ENCODE measurements around the gene KAZN.

The KAZN gene

DNA sequence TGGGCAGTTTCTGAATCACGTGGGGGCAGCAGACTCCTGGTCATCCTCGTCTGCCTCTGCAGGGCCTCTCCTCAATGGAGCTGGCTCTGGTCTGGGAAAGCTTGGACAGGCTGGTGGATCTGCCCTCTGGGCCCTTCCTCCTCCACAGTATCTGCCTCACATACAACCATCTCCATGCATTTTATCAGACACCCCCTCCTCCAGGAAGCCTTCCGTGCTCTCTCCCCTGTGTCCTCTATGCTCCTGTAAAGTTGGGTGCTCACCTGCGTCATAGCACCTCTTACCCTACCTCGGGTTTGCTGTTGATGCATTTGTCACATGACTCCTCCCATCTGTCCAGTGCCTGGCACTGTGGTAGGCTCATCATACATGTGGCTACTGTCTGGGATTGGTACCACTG is 459.3 kb downstream of the KAZN start:
- DNase-seq (ENCODE audit: low read depth in 2 of 2), result no peak

DNA sequence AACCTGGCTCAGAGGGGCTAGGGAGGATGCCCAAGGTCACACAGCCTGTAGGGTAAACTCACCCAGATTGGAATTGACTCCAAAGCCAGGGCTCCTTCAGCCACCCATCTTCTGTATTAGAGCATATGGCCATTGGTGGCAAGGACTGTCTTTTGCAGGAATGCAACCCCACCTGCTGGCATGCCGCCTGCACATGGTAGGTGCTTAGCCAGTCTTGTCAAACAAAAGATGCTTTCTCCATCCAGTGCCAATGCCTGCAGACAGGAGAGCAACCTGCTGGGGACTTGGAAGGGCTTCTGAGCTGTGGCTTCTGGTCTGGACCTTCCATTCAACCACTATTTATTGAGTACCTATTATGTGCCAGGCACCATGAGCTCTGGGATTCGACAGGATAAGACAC is 459.8 kb downstream of the KAZN start:
- no peak for DNase-seq (ENCODE audit: low read depth in 2 of 2)

DNA sequence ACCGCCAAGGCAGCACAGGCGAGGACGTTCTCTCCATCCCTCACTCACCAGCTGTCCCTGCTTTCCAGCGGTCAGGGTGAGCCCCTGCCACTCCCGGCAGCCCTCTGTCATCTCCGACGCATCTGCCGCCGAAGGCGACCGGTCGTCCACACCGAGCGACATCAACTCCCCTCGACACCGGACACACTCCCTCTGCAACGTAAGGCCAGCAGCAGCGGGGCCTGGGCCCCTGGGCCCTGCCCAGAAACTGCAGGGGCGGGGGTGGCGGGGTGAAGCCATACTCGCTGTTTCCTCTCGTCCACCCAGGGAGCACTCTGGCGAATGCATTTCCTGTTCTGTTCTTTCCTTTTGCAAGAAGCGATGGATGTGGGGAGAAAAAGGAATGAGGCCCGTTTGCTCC is 461.6 kb downstream of the KAZN start:
- DNase-seq (ENCODE audit: low read depth in 2 of 2), result no peak

DNA sequence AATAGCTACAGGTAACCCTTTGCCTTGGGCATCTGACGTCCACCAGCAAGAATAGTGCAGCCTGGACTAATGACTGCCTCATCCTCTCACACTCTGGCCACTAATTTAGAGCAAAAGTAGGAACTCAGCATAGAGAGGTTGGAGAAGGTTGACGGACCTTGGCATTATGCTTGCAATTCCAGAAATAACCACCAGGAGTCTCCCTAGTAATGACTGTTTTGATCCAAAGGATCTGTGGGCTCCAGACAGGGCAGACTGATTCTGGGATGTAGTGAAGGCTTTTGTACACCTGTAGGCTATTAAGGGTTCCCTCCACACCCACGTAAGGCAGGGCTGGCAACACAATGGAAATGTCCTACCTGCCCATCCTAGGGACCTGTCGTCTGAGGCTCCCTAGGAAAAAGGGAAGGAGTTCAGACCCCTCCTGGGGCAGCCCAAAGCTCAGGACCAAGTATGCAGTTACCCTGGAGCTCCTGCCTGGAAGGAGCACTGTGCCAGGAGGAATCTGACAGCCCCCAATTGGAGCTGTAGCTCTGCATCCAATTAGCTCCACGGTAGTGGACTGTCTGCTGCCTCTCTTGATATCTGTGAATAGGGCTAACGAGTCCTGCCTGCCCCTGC is 464.1 kb downstream of the KAZN start:
- DNase-seq (ENCODE audit: low read depth in 2 of 2), result no peak

DNA sequence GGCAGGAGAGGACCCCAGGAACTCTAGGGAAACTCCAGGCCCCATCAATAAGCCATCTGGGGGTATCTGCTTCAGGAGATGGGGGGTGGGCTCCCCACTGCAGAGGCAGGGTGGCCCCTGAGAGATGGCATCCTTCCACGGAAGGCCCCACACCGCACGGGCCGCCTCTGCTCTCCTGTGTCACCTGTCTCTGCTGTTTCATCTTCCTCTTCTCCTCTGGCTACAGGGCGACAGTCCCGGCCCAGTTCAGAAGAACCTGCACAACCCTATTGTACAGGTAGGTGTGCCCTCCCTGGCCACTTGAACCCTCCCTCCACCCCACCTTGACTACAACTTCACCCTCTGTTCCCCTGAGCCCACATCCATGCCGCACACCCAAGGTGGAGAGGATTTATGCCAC is 464.9 kb downstream of the KAZN start:
- no peak for DNase-seq (ENCODE audit: low read depth in 2 of 2)

DNA sequence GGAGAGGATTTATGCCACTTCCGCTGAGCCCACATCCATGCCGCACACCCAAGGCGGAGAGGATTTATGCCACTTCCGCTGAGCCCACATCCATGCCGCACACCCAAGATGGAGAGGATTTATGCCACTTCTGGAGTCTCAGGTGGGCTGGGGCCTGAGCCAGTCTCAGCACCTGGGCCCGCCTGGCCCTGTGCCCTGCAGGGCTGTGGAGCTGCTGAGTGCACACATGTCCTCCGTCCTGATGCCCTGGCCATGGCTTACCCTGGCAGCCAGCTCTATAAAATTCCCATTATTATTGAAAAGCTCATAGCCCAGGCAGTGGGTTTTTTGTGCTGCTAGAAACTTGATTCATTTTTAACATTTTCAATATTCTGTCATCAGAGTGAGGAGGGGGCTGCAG is 465.3 kb downstream of the KAZN start:
- no peak for DNase-seq (ENCODE audit: low read depth in 2 of 2)

DNA sequence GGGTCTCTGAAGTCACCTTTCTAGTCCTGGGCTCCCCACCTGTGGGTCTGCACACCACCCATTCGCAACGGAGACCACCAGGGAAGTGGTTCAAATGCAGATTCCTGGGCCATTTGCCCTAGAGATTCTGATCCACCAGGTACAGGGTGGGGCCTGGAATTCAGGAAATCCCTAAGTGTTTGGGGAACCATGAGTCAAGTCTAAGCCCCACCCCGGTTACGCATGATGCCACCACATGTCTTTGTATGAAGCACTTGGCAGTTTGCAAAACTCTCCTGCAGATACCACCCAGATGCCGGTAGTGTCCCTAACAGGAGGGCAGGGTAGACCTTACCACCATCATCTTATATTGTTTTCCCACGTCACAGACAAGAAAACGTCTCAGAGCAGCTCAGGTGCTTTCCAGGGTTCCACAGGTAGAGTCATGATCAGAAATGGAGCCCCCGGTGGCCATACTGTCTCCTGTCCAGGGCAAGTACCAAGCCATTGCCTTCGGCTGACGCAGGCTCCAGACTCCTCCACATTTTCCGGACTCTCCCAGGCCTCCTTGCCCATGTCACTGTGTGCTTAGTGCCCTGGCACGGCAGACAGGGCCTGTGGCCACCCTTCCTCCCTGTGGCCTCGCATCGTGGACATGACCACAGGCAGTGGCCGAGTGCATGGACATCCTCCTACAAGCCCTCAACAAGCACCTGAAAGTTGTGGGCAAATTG is 465.9 kb downstream of the KAZN start:
- DNase-seq (ENCODE audit: low read depth in 2 of 2), result no peak

DNA sequence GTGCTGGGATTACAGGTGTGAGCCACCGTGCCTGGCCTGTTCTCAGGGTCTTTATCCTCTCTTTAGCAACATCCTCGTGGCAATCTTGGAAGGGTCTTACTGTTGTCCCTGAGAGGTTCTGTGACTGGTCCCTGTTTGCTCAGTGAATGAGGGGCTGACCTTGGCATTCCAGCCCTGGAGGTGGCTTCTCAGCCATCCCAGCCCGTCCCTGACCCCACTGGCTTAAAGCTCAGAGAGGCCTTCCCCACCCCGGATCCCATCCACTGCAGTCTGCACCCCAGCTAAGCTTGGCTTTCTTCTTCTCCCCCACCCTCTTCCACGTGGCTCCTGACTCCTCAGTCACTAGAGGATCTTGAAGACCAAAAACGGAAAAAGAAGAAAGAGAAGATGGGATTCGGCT is 466.8 kb downstream of the KAZN start:
- DNase-seq (ENCODE audit: low read depth in 2 of 2), result no peak

DNA sequence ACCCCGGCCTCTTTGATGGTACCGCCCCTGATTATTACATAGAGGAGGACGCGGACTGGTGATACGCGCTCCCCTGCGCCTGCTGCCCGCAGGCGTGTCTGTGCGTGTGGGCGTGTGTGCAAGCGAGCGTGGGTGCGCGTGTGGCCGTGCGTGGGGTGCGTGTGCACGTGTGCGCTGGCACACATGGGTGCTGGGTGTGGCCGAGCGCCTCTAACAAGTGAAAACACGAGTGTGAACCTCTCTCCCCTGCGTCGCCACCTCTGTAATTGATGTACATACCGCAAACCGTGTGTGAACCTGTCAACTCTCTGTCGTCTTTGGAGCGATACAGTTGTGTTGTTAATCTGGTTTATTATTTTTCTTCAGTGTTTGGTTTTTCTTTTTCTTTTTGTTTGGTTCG is 467.3 kb downstream of the KAZN start:
- DNase-seq (ENCODE audit: low read depth in 2 of 2), result no peak

DNA sequence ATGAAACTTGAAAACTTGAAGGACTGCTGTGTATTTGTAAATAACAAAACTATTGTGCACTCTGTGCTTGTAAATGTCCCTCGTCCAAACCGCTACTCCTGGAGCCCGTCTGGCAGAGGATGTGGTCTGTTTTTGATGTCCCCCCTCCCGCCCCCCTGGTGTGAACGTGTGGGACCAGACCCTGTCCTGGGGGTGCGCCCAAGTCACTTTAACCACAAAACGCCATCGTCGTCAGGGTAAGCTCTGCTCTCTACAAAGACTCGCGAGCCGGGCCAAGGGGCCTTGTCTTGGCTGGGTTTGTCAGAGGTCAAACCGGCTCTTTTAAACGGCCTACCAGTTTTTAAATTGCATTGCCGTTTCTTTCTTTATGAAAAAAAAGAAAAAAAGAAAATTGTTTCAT is 467.7 kb downstream of the KAZN start:
- DNase-seq (ENCODE audit: low read depth in 2 of 2), result no peak

DNA sequence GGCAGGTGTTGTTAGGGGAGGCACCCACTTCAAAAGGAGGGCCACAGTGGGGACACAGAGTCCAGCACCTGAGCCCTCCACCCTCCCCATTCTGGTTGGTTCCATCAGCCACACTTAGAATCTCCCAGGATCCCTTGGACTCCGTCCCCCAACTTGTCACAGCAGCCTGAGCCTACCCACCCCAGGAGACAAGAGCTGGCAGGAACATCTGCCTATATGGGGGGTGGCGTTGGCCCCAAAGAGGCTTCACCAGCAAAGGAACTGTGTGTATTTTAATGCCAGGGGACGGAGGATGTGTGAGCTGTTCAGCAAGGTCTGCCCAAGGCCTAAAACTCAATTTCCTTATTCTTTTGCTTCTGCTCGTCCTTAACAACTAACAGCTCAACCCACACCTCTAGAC is 468.7 kb downstream of the KAZN start:
- no peak for DNase-seq (ENCODE audit: low read depth in 2 of 2)

DNA sequence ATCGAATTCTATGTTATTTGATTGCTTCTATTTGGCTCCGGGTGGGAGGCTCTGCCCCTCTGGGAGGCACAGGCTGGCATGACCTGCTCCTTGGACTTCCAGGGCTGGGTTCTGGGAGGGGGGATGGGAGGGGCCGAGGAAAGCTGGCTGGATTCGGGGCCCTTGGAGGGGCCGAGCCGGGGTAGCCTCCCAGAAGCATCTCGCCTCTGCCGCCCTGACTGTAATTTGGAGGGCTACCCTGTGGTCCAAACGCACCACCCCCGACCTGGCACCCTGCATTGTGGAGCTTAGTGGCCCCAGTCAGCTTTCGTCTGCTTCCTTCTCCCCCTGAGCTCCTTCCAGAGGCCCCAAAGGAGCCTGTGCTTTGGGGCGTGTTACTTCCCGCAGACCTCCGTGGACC is 469.7 kb downstream of the KAZN start:
- no peak for DNase-seq (ENCODE audit: low read depth in 2 of 2)

DNA sequence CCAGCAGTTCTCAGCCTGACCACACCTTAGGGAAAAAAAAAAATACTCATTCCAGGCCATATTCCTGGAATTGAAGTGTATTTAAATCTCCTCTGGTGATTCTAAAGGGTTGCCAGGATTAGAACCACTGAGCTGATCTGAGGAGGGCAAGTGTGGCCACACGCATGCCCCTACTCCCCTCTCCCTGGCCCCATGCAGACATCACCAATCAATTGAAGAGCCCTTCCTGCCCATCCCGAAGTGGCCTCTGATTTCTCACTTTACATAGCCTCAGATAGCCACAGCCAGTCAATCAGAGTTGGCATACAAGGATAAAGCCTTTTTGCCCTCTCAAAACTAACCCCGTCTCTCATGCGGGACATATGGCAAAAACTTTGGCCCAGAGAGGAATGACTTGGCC is 470.5 kb downstream of the KAZN start:
- DNase-seq (ENCODE audit: low read depth in 2 of 2), result no peak

DNA sequence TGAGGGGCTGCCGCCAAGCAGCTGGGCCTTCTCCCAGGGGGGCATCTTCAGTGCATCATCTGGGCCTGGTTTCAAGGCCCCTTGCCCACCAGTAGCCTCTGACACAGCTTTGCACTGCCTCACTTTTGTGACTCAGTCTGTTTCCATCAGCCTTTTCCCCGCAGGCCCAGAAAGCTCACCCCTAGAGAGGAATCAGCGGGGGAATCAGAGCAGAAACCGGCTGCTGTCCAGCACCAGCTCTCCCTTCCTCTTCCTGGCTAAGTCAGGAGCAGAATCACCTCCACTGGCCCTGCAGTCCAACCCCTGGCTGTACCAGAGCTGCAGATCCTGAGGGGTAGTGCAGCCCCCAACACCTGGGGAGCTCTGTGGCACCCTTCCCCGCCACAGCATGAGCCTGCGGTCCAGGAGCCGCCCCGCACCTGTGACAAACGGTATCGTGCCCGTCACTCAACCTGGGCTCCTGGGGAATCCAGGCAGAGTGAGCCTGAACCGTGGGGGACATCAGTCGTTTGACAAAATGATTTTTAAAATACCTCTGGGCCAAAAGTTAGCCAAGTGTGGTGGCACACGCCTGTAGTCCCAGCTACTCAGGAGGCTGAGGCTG is 471.8 kb downstream of the KAZN start:
- DNase-seq (ENCODE audit: low read depth in 2 of 2), result no peak

DNA sequence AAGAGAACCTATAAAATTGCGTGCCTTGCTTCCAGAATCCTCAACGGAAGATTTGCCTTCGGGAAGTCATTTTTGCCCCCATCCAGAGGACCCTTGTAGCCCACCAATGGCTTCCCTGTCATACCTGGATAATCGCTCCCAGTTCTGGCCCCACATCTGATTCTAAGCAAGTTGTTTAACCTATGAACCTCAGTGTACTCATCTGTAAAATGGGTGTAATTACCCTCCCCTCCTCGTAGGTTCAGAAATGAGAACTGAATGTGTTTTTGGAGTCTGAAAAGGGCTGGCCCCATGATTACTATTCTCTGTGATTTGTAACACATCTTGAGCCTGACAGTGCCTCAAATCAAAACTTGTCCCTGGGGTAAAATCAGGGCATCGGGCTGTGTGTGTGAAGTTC is 473.5 kb downstream of the KAZN start:
- DNase-seq (ENCODE audit: low read depth in 2 of 2), result no peak

DNA sequence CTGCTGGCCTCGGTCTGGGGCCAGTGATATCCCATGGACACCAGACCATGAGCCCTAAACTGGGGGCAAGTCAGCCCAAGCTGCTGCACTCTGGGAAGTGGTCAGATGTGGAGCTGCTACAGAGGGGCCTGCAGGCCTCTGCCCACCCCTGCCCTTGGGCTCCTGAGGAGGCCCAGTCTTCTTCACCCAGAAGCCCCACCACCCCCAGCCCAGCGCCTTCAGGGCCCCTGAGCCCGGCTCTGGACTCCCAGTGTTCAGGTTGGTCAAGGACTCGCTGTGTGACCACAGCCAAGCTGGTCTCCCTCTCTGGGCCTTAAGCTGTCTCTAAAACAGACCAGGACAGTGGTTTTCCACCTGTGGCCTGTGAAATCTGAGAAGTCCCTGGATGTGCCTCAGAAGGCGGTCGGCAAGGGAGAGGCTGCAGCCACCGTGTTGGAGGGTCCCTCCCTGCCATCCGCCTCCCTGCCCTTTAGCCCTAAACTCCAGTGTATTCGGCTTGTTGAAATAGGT is 475.4 kb downstream of the KAZN start:
- DNase-seq (ENCODE audit: low read depth in 2 of 2), result no peak

DNA sequence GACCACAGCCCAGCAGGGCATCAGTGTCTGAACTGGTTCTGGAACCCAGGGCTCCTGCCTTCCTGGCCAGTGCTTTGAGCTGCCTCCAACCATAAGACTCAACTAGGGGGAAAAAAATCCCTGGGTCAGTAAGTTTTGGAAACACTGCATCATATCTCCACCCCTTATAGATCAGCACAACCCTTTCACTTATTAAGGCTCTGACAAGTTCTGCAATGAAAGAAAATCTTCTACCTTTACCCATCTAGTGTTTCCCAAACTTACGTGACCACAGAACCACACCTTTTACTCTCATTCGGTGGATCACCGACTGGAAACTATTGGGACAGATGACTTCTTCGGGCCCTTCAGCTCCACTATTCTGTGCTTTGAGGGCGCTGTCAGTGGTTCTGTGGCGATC is 476.7 kb downstream of the KAZN start:
- DNase-seq (ENCODE audit: low read depth in 2 of 2), result no peak

DNA sequence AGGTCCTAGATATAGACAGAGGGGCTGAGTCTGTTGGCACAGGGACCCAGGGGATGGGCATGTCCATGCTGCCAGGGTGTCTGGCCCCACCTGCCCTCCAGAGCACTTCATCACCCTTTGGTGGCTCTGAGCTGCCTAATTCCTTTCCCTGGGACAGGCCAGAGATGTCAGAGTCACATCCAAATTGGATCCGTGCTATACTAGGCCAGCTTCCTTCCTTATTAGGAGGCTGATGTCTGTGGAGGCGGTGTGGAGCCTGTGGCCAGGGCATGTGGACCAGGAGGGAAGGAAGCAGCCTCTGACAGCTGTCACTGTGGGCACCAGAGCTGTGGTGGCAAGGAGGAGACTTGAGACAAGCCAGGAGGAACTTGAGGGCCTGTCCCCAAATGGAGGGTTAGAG is 477.3 kb downstream of the KAZN start:
- DNase-seq (ENCODE audit: low read depth in 2 of 2), result no peak

DNA sequence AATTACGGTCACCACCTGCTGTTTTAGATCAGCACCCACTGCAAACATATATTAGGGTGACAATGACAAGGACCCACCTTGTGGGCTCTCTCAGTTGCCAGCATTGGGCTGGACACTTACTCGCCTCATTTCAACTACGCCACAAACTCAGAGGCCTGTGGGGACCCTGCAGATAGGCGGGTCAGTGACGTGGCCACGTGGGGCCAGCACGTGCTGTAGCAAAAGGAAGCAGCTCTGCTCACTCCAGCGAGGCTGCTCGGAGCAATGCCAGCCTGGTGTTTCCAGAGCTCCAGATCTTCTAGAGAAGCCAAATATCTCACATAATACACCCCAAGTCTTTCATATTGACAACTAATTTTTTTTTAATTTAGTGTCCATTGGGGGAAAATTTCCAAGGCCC is 478.3 kb downstream of the KAZN start:
- DNase-seq (ENCODE audit: low read depth in 2 of 2), result no peak

DNA sequence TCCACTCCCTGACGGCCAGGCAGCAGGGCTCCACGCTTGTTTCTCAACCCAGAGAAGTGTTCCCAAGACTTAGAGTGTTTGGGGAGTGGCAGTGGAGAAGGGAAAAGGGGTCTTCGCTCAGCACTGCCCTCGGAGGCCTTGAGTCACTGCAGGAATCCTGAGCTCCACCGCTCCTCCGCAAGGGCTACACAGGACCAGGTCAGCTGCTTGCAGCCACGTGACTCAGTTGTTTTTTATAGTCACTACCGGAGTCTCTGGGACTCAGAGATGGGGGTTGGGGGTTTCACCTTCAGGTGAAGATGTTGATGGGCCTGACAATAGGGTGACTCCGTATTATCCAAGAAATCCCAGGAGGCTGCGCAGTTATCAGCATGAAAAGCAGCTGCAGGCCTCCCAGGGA is 478.9 kb downstream of the KAZN start:
- DNase-seq (ENCODE audit: low read depth in 2 of 2), result no peak

DNA sequence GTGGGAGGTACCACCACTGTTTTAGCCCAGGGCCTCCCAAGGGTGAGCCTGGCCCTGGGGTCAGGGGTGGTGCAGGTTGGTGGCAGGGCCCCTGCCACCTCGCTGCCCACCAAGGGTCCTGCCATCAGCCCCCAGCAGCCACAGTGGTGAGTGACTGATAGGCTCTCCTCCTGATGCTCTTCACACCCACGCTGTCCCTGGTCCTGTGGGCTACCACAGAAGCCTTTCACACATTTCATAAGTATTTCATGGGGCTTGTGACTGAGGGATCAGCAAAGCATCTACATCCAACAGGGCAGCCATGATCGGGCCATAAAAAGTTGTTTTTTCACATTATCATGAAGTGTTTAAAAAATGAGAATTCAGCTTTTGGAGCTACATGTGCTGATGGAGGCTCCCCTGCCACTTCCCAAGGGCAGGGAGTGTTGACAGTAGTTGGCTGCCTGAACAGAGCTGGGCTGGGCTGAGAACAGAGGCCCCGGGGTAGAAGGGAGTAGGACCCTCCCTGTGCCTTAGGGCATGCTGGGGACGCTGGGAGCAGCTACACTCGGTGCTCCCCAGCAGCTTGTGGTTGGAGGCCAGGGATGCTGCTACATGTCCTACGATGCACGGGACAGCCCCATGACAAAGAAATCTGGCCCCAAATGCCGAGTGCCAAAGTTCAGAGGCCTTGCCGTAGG is 482.0 kb downstream of the KAZN start:
- DNase-seq (ENCODE audit: low read depth in 2 of 2), result no peak

DNA sequence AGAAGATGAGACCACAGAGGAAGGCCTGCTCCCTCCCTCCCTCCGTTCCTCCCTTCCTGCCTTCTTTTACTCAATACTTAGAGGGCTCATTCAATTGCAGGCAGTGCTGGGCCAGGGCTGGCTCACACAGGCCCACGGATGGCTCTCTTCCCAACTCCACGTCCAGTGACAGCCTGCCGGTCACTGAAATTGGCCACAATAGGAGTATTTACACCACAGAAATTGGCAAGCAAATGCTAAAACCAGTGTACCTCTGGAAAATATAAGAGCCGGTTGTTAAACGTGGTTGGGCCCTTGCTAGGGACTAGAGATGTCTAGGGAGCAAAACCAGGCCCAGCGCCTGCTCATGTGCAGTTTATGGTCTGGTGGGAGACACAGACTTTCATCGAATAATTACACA is 482.6 kb downstream of the KAZN start:
- no peak for DNase-seq (ENCODE audit: low read depth in 2 of 2)

DNA sequence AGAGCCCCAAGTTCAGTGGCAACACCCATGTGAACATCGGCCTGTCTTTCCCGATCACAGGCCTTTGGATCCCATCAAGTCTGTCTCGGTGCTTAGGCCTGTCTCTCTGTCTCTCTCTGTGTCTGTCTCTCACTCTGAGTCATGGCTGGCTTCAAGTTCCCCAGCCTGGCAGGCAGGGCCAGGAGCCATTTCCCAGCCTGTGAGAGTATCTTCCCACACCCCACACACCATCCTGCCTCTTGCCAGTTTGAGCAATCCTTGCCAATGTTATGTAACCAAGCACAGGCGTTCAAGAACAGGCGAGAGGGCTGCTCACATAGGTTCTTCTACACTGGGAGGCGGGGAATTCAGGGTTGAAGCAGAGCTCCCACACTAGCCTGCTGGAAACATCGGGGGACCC is 485.1 kb downstream of the KAZN start:
- DNase-seq (ENCODE audit: low read depth in 2 of 2), result no peak
